ENCODE data around the gene NYAP2.

The NYAP2 gene

DNA sequence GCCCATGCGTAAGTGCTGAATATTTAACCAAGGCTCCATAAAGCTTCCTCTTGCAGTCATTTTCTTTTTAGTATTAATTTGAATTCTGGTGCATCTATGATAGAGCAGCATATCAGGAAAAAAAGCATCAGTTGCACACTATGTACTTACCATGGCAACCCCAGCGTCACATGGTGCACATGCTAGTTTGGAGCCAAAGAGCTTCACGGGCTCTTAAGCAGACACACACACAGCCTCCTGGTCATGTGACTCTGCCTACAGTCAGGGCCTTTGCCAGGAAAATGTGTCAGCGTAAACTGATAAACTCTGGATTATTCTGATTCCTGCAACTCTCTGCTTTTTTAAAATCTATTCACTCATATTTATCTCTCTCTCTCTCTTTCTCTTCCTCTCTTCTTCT, 30.2 kb downstream of the NYAP2 start:
- no peak for DNase-seq

- DNase-seq, result no peak
These were observed 31.8 kb downstream of the NYAP2 start for GRCh38 chr2:225431105-225431863.

GRCh38 chr2:225434014-225434413, 34.5 kb downstream of the NYAP2 start:
- no peak for DNase-seq

DNA sequence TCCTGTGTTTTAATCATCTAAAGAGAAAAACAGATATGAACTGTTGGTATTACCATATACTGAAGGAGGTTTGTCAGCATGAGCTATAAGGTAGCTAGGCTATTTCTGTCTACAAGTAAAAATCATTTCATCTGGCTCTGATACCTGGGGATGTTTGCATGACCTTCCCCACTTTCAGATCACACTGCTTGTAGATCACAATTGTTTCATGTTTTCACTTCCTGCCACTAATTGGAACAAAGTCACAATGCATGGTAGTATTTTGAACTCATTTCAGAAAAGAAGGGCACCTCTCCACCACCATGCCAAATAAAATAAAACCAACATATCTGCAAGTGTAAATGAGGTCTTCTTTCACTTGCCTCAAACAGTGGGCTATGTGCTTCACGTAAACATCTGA, 37.8 kb downstream of the NYAP2 start:
- DNase-seq, result no peak

DNA sequence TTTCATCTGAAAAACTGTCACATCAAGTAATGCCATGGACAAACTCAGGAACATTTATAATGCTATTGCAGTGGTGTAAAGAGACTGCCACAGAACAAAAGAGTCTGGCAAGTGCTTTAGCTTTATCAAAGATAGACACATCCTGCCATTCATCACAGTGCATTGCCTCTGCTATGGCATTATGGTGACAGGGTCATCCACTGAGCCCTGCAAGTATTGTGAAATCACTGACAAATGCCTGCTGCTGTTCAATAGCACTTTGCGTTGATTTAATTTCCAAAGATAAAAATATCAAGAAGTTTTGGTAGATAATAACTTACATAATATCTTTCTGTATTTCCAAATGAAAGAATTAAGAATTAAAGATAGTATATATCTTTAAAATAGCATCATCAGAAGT, 38.7 kb downstream of the NYAP2 start:
- no peak for DNase-seq

DNA sequence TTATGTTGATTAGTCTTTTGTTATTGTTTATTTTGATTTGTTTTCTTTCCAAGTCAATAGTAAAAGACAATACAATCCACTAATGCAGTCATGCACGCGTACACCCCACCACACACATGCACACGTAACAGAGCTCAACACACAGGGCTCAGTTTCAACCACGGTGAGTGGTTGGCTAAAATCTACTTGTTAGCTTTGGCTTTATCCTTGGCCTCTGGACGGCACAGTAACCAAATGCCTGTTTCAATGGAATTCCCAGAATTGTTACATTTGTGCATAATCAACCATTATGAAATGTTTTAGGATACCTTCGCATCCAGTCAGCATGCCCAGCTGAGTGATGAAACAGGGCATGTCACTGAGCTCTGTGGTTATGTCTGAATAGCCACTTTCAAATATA, 53.2 kb downstream of the NYAP2 start:
- DNase-seq, result no peak

GRCh38 chr2:225454412-225454811, 54.9 kb downstream of the NYAP2 start:
- no peak for DNase-seq

- no peak for DNase-seq
These were observed 57.2 kb downstream of the NYAP2 start for GRCh38 chr2:225456619-225457260.

- DNase-seq, result no peak
These were observed 58.0 kb downstream of the NYAP2 start for GRCh38 chr2:225457482-225457881.

DNA sequence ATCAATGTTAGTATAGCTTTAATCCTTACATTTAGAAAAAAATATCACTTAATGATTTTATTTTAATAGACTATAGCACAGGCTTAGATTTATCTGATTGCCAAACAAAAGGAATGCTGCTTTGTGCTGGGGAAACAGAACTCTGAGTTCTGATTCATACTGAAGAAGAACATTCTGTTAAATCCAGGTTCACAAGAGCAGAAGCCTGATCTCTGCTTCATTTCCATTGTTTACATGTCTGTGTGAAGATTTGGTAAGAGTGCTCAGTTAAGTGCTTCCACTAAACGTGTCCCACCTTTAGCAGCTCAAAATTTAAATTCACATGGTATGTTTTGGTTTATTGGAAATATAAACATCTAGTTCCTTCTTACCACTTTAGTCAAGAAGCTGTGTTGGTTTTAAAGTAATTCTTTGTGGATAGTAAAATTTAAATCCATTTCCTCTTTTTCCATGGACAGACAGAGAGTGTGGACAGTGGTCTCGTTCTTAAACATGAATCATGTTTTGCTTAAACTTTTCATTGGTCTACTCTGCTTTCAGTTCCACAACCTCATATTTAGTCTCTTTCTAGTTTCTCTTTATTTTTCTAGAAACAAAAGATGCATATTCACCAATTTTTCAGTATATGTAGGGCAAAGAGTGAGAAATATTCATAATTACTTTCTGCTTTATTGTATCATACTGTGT, 59.1 kb downstream of the NYAP2 start:
- DNase-seq, result no peak

DNA sequence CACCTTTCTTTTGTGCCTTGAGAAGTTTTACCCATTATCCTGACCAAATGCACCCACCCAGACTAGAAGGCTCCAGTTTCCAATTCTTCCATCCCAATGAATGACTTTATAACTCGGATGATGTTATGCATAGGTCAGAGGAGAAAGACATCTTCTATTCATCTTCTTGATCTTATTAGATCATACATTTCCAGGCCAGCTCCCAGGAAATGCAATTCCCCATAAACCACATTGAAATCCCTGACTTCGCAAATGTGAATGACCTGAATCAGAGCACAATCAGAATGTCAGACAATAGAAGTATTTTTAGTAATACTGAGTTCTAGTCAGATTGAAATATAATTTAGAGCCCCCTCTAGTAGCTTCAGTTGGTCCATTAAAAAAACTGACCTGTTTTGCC, 62.9 kb downstream of the NYAP2 start:
- no peak for DNase-seq

DNA sequence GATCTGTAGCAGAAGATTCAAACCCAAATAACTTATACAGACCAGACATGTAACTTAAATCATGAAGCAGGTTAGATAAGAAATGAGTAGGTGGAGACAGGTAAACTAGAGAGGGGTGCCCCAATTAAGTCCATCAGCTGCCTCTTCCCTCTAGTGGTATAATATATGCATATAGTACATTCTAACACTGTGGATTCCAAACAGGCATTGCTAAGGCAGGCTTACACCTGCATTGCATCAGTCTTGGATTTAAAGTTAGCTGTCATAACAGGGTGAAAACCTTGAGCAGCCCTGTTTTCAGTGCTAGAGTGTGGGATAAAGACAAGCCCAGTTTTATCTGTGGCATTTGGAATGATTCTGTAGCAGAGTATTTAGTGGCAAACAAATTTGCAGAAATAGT, 63.4 kb downstream of the NYAP2 start:
- no peak for DNase-seq

DNA sequence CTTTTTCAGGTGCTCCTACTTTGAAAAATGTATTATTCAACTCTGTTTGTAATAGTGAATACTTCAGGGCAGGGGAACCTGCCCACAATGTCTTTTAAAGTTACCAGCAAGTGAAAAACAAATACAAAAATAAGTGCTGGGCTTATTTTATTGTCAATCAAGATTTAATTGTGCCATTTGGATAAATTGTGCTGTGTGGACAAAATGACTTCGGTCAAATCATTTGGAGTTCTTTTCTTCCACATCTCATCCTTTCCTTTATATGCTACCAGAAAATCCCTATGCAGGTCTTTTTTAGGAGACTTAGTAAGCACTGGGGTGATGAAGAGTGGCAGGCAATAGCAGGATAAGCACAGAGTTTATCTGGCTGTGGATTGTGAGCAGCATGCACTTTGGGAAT, 63.9 kb downstream of the NYAP2 start:
- no peak for DNase-seq

DNA sequence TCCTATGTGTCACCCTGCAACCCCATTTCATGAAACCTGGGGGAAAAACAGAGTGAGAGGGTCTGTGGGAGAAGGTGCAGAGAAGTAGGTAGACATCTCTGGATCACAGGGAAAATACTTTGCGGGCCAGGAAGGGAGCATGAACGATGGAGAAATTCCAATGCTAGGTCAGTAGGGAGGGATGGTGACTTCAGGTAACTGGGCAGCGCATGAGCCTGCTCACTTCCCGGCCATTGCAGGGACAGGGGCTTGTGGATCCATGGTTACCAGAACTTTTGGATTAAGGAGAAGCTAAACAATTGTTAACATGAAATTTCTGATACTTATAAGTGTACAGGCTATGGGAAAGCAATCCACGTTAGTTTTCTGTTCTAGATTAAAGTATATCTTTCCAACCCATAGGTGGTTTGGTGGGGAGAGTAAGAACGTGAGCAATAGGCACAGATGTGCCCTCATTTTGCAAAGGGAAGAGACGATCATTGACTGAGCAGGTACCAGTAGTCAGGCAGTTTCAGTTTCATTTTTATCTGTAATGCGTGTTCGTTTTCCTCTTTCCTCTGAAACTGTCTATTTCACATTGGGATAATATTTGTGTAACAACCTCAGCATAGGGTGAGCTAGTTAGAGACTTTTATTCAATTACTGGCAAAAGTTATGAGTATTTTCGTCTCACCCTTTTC, 65.0 kb downstream of the NYAP2 start:
- DNase-seq, result no peak

DNA sequence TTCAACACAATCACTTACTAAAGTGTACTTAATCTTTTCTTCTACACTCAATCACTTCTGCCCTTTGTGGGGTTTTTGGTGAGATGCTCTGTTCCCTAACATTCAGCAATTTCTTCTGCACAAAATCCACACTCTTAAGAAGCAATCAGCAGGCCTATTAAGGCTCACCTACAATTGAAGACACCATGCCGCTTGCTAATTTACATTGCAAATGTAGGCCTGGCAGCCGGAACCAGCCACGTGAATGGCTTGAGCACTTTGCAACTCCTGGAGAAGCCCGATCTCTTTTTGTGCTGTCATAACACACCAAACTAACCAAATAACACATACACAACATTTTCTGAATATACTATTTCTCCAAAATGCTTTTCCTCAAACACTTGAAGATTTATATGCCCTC, 66.3 kb downstream of the NYAP2 start:
- no peak for DNase-seq

DNA sequence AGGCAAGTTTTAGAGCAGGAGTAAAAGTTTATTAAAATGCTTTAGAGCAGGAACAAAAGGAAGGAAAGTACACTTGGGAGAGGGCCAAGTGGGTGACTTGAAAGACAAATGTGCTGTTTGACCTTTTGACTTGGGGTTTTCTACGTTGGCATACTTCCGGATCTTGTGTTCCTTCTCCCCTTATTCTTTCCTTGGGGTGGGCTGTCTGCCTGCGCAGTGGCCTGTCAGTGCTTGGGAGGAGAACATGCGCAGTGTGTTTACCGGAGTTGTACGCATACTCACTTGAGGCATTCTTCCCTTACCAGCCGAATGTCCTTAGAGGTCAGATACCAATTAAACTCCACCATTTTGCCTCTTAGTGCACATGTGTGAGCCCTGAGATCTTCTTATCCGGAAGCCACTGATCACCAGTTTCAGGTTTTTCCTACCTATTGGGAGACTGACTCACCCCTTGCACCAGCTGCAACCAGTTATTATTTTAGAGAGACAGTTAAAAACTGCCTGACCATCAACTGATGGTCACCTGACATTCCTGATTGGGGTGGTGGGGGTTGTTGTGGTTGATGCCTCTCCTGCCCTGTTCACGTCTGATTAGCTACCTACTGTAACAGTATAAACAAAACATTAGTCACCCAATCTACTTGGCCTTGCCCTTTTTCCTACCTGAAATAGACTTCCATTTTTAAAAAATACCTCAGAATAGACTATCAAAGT, 67.5 kb downstream of the NYAP2 start:
- peak; percentile 46 for DNase-seq

- no peak for DNase-seq
These were observed 68.6 kb downstream of the NYAP2 start for GRCh38 chr2:225468131-225468530.

GRCh38 chr2:225471039-225471438, 71.5 kb downstream of the NYAP2 start:
- DNase-seq, result no peak

DNA sequence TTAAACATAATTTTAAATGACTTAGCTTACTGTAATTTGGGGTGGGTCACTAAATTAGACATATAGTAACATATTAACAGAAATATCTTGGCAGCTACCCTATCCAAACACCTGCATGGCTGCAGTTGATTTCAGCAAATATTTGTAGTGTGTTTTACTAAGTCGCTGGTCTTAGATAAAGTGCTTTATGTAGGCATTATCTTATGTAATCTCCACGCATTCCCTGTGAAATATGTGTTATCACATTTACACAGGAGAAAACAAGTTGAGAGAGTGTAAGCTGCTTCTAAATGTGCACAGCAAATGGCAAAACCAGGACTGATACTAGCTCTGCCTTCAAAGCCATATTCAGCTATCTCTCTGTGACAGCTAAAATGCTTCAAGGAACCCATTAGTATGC, 72.0 kb downstream of the NYAP2 start:
- DNase-seq, result no peak

DNA sequence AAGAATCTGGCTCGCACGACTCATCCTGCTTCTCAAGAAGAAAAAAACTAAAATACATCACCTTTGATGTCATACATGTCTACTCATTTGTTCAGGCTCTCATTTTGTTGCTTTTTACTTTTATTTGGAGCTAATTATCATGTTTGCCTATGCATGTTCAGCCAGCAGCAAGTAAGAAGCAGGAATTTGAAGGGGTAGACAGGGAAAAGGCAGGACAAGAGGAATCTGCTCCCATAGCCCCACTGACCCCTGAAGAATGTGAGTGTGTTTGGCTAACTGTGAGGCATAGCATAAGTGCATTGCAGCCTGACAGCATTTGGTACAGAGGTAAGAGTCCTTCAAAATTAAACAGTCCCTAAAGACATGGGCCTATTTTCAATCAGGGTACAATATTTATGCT, 72.7 kb downstream of the NYAP2 start:
- no peak for DNase-seq

- DNase-seq, result no peak
These were observed 79.9 kb downstream of the NYAP2 start for GRCh38 chr2:225479386-225479785.

DNA sequence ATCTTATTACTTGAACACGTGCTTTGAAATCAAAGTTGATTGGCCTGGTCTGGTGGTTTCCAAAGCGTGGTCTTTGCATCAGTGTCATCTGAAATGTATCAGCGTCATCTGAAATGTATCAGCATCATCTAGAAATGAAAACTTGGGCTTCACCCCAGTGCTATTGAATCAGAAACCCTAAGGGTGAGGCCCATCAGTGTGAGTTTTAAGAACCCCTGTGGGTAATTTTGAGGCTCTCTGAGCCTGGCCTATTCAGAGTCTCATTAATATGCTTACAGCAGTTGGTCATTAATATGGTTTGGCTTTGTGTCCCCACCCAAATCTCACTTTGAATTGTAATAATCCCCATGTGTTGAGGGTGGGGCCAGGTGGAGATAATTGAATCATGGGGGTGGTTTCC, 85.2 kb downstream of the NYAP2 start:
- DNase-seq, result no peak

- DNase-seq, result no peak
These were observed 86.7 kb downstream of the NYAP2 start for GRCh38 chr2:225486236-225486635.

Data from KG1 (cell line).